Endothelial cell of umbilical vein (primary cell): Measurements from ENCODE around the gene RPGRIP1.

ENCODE experiments used
- POLR2A ChIP-seq: IDR thresholded peaks from 2 replicates; pipeline ENCODE4 v1.6.1; 2012; ENCODE audit warnings: low read depth, mild to moderate bottlenecking, control low read depth, low read length
- TF ChIP-seq, protein P1 (sequence below), 2 donors: IDR thresholded peaks; 1 replicate in 1 of 2; 2 replicates in 1 of 2; pipeline ENCODE4 v1.5.1; 2011; ENCODE audit warnings: low read length in 2 of 2, mild to moderate bottlenecking in 2 of 2, moderate library complexity in 2 of 2, control low read depth in 1 of 2, inconsistent platforms in 1 of 2, low read depth in 1 of 2; ENCODE audit not compliant: insufficient read depth in 1 of 2; ENCODE audit errors: extremely low read depth in 1 of 2

DNA sequence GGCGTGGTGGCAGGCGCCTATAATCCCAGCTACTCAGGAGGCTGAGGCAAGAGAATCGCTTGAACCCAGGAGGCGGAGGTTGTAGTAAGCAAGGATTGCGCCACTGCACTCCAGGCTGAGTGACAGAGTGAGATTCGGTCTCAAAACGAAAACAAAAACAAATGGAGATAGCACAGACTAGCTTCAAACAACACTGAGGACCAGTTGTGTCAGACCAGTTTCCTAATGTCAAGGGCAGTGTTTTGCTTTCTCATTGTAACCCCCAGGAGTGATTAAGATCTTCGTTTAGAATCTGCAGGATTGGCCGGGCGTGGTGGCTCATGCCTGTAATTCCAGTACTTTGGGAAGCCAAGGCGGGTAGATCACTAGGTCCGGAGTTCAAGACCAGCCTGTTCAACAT is 18.5 kb downstream of the RPGRIP1 start:
- TF ChIP-seq, protein P1, sequence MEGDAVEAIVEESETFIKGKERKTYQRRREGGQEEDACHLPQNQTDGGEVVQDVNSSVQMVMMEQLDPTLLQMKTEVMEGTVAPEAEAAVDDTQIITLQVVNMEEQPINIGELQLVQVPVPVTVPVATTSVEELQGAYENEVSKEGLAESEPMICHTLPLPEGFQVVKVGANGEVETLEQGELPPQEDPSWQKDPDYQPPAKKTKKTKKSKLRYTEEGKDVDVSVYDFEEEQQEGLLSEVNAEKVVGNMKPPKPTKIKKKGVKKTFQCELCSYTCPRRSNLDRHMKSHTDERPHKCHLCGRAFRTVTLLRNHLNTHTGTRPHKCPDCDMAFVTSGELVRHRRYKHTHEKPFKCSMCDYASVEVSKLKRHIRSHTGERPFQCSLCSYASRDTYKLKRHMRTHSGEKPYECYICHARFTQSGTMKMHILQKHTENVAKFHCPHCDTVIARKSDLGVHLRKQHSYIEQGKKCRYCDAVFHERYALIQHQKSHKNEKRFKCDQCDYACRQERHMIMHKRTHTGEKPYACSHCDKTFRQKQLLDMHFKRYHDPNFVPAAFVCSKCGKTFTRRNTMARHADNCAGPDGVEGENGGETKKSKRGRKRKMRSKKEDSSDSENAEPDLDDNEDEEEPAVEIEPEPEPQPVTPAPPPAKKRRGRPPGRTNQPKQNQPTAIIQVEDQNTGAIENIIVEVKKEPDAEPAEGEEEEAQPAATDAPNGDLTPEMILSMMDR (IDR thresholded peaks at IDR 0.05; ENCODE audit: extremely low read depth in 1 of 2, insufficient read depth in 1 of 2, low read depth in 1 of 2, low read length in 2 of 2): no peak
- TF ChIP-seq POLR2A: no peak
